NCI-H82 (cell line): ENCODE results near the gene PTCD2.
"Not testable (repeated sequence)": the region's sequence is repeated elsewhere in the genome, so short reads cannot be mapped to it uniquely, and the experiment has no call there.

Source experiments
- DNase-seq: peaks from one replicate; lab custom pipeline; 2025; lab: John Stamatoyannopoulos, UW

Gene PTCD2

GRCh38 chr5:72379936-72380335 is 59.8 kb downstream of the PTCD2 start:
- DNase-seq = no peak

GRCh38 chr5:72380492-72381274 is 60.5 kb downstream of the PTCD2 start:
- no peak for DNase-seq

- peak; percentile 68 for DNase-seq
These were observed 63.1 kb downstream of the PTCD2 start for GRCh38 chr5:72383280-72383679.

GRCh38 chr5:72383726-72384125 is 63.6 kb downstream of the PTCD2 start:
- DNase-seq = no peak

- DNase-seq = no peak
These were observed 66.5 kb downstream of the PTCD2 start for GRCh38 chr5:72386639-72387038.

GRCh38 chr5:72387985-72388384 is 67.8 kb downstream of the PTCD2 start:
- no peak for DNase-seq

- no peak for DNase-seq
These were observed 68.5 kb downstream of the PTCD2 start for GRCh38 chr5:72388646-72389045.

- no peak for DNase-seq
These were observed 70.7 kb downstream of the PTCD2 start for GRCh38 chr5:72390836-72391235.

GRCh38 chr5:72392326-72392733 is 72.2 kb downstream of the PTCD2 start:
- peak; percentile 75 for DNase-seq

- no peak for DNase-seq
These were observed 72.9 kb downstream of the PTCD2 start for GRCh38 chr5:72393052-72393451.

- DNase-seq = peak; percentile 7
These were observed 74.5 kb downstream of the PTCD2 start for GRCh38 chr5:72394688-72395087.

GRCh38 chr5:72397836-72398235 is 77.7 kb downstream of the PTCD2 start:
- no peak for DNase-seq

GRCh38 chr5:72400950-72401349 is 80.8 kb downstream of the PTCD2 start:
- DNase-seq = no peak

GRCh38 chr5:72402381-72402890 is 82.3 kb downstream of the PTCD2 start:
- no peak for DNase-seq

GRCh38 chr5:72402959-72403628 is 82.9 kb downstream of the PTCD2 start:
- DNase-seq = no peak

- DNase-seq = not testable (repeated sequence)
These were observed 84.6 kb downstream of the PTCD2 start for GRCh38 chr5:72404771-72405170.

GRCh38 chr5:72407078-72407477 is 86.9 kb downstream of the PTCD2 start:
- no peak for DNase-seq

GRCh38 chr5:72407541-72407940 is 87.4 kb downstream of the PTCD2 start:
- no peak for DNase-seq

GRCh38 chr5:72408127-72408526 is 88.0 kb downstream of the PTCD2 start:
- DNase-seq = no peak

GRCh38 chr5:72408603-72409002 is 88.4 kb downstream of the PTCD2 start:
- DNase-seq = peak; percentile 51

- DNase-seq = no peak
These were observed 90.6 kb downstream of the PTCD2 start for GRCh38 chr5:72410688-72411295.

GRCh38 chr5:72412283-72413055 is 92.3 kb downstream of the PTCD2 start:
- DNase-seq = no peak
